GM12873 (cell line): Measurements from ENCODE around the gene LFNG.

ENCODE experiments used
- CTCF ChIP-seq: IDR thresholded peaks from 2 replicates; pipeline ENCODE4 v1.5.1; 2012; ENCODE audit warnings: low read depth, mild to moderate bottlenecking, moderate library complexity, low read length, control low read depth; ENCODE audit not compliant: insufficient read depth; ENCODE audit errors: missing control alignments

LFNG gene

GRCh38 chr7:2505401-2505800, 14.2 kb upstream of the LFNG start:
- TF ChIP-seq CTCF = no peak

GRCh38 chr7:2507208-2507916, 12.2 kb upstream of the LFNG start:
- TF ChIP-seq CTCF = no peak

- no peak for TF ChIP-seq CTCF
These were observed 11.7 kb upstream of the LFNG start for GRCh38 chr7:2507917-2508306.

- no peak for TF ChIP-seq CTCF
These were observed 11.0 kb upstream of the LFNG start for GRCh38 chr7:2508327-2509215.

- TF ChIP-seq CTCF = no peak
These were observed 10.2 kb upstream of the LFNG start for GRCh38 chr7:2509298-2509906.

GRCh38 chr7:2510130-2510776, 9.3 kb upstream of the LFNG start:
- no peak for TF ChIP-seq CTCF
